ENCODE measurements around the gene TMEM200B. TPM values are rescaled to one million over a fixed set of nuclear protein-coding genes. Genes with fewer than 3 reads are reported as not detected.
"Not testable (repeated sequence)": the region's sequence is repeated elsewhere in the genome, so short reads cannot be mapped to it uniquely, and the experiment has no call there.

Gene TMEM200B
- polyA plus RNA-seq, 1 experiment: 10.5 TPM

DNA sequence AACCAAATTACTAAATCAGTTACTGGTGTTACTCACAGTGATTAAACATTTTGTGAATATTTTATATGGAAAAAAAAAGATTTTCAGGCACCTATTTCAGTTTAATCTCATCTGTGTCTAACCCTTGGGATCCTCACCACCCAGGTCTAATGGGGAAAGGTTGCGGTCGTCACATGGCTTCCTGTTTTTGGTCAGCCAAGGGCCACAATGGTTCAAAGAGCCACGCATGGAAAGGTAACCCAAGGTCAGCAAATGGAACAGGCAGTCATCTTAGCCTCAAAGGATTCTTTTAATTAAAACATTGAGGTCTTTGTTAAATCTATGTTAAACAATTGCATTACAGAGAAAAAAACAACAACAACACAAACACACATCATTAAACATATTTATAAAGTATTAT, 36.1 kb upstream of the TMEM200B start:
- H3K27me3 ChIP-seq (ENCODE audit: control insufficient read depth, insufficient read depth, low read length): no peaks in the 10 kb centered on the region
- no peak overlapping the region for H3K4me3 ChIP-seq (ENCODE audit: low read depth, low read length)
- ChIA-PET CTCF (interaction anchor here (0.6 to 1.3 kb wide), 3 partner anchors 35 to 43 kb away, joined by 4 to 7 read pairs (median 4); no protein-coding TSS in a partner anchor), POLR2A (no interaction called here)
- DNase-seq (ENCODE audit: low read depth, low spot score): no peak
- no peaks in the 10 kb centered on the region for H3K9me3 ChIP-seq (ENCODE audit: control insufficient read depth, insufficient read depth, low read length)
- TF ChIP-seq, protein P1, sequence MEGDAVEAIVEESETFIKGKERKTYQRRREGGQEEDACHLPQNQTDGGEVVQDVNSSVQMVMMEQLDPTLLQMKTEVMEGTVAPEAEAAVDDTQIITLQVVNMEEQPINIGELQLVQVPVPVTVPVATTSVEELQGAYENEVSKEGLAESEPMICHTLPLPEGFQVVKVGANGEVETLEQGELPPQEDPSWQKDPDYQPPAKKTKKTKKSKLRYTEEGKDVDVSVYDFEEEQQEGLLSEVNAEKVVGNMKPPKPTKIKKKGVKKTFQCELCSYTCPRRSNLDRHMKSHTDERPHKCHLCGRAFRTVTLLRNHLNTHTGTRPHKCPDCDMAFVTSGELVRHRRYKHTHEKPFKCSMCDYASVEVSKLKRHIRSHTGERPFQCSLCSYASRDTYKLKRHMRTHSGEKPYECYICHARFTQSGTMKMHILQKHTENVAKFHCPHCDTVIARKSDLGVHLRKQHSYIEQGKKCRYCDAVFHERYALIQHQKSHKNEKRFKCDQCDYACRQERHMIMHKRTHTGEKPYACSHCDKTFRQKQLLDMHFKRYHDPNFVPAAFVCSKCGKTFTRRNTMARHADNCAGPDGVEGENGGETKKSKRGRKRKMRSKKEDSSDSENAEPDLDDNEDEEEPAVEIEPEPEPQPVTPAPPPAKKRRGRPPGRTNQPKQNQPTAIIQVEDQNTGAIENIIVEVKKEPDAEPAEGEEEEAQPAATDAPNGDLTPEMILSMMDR (IDR thresholded peaks at IDR 0.05; ENCODE audit: low read depth, low read length): no peak
- no peak overlapping the region for H3K27ac ChIP-seq (ENCODE audit: low read depth, low read length)

DNA sequence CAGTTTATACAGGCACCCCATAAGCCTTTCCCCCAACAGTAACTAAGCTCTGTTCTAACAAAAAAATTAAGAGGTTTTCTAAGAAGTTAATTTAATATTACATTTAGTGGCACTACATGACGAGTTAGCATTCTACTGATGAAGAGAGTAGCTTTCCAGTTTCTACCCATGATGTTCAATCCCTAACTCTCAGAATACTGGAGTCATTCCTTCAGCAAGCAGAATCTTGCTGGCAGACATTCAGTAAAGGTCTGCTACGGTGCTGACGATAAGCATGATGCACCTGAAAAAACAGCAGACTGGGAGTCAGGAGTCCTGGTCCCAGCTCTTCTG, 33.5 kb upstream of the TMEM200B start:
- DNase-seq (ENCODE audit: low read depth, low spot score): no peak
- POLR2A ChIA-PET: no interaction called here
- Histone ChIP-seq H3K4me3 (ENCODE audit: low read depth, low read length) (no peak overlapping the region), H3K27ac (ENCODE audit: low read depth, low read length) (no peak overlapping the region), H3K9me3 (ENCODE audit: control insufficient read depth, insufficient read depth, low read length) (no peaks in the 10 kb centered on the region), H3K27me3 (ENCODE audit: control insufficient read depth, insufficient read depth, low read length) (no peaks in the 10 kb centered on the region)
- CTCF ChIA-PET: interaction anchor here (1.5 kb wide), 1 partner anchor 45 kb away, joined by 5 read pairs; no protein-coding TSS in a partner anchor
- TF ChIP-seq, protein P1 (IDR thresholded peaks at IDR 0.05; ENCODE audit: low read depth, low read length): no peak

DNA sequence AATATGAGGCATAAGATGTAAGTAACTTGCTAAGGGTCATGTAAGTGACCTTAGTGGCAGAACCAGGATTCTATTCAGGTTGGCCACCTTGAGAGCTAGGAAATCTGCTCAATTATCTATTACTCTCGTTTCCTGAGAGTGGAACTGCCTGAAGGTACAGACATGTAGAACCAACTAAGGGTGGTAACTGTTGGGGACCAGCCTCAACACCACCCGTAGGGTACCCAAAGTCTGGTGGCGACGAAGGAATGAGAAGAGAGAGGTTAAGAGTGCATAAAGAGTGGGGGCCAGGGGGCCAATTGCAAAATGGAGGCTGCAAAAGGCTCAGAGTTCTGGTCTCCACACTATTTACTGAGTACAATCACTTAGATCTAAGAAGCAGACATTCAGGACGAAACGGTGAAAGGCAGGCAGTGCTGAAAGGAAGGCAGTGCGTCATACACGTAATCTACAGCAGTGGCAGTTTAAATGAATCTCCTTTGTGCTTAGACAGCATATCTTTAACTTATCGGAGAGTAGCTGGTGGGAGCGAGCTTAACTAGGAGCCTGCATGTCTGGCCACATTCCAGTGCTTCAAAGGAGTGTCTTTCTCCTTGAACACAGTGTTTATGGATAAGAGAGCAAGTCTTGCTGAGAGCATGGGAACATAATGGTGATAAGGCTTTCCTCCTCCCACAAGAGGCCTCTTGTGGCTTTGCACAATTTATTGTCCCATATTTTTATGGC, 33.0 kb upstream of the TMEM200B start:
- Histone ChIP-seq H3K27me3 (ENCODE audit: control insufficient read depth, insufficient read depth, low read length) (no peaks in the 10 kb centered on the region), H3K4me3 (ENCODE audit: low read depth, low read length) (no peak overlapping the region), H3K27ac (ENCODE audit: low read depth, low read length) (no peak overlapping the region), H3K9me3 (ENCODE audit: control insufficient read depth, insufficient read depth, low read length) (no peaks in the 10 kb centered on the region)
- CTCF ChIA-PET: interaction anchor here (1.2 to 1.5 kb wide), 2 partner anchors 26 to 46 kb away, joined by 3 to 5 read pairs; no protein-coding TSS in a partner anchor
- POLR2A ChIA-PET: interaction anchor here (0.6 to 0.8 kb wide), 4 partner anchors 21 to 279 kb away, joined by 3 to 5 read pairs (median 4); no protein-coding TSS in a partner anchor
- TF ChIP-seq, protein P1 (IDR thresholded peaks at IDR 0.05; ENCODE audit: low read depth, low read length): no peak
- DNase-seq (ENCODE audit: low read depth, low spot score): no peak

DNA sequence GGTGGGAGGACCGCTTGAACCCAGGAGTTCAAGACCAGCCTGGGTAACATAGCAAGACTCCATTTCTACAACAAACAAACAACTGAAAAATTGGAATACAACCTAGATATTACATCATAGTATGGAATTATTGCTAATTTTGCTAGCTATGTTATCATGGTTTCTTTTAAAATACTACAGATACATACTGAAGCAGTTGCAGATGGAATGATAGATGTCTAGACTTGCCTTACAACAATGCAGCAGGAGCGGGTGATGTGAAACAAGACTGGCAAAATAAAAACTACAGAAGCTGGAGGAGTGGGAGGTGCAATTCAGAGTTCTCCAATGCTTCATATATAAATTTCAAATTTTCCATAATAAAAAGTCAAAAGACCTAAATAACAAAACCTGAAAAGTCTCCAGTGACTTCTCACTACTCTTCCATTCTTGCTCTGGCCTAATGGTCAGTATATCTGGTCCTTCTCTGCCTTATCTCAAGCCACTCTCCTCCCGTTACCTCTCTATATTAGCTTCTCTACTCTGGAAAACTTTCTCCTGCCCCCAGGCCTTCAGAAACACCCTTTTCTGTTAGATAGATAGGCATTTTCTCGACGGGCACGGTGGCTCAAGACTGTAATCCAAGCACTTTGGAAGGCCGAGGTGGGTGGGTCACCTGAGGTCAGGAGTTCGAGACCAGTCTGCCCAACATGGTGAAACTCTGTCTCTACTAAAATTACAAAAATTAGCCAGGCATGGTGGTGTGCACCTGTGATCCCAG, 28.5 kb upstream of the TMEM200B start:
- CTCF ChIA-PET: interaction anchor here (0.6 to 1.0 kb wide), 2 partner anchors 15 to 50 kb away, joined by 3 to 5 read pairs; no protein-coding TSS in a partner anchor
- H3K27ac ChIP-seq (ENCODE audit: low read depth, low read length): no peak overlapping the region
- TF ChIP-seq, protein P1 (IDR thresholded peaks at IDR 0.05; ENCODE audit: low read depth, low read length): no peak
- no peak for DNase-seq (ENCODE audit: low read depth, low spot score)
- no peak overlapping the region for H3K4me3 ChIP-seq (ENCODE audit: low read depth, low read length)
- no peaks in the 10 kb centered on the region for H3K27me3 ChIP-seq (ENCODE audit: control insufficient read depth, insufficient read depth, low read length)
- POLR2A ChIA-PET: no interaction called here
- H3K9me3 ChIP-seq (ENCODE audit: control insufficient read depth, insufficient read depth, low read length): peaks cover 7% of the 10 kb centered on the region; the same call in 1 of the 2 replicates

DNA sequence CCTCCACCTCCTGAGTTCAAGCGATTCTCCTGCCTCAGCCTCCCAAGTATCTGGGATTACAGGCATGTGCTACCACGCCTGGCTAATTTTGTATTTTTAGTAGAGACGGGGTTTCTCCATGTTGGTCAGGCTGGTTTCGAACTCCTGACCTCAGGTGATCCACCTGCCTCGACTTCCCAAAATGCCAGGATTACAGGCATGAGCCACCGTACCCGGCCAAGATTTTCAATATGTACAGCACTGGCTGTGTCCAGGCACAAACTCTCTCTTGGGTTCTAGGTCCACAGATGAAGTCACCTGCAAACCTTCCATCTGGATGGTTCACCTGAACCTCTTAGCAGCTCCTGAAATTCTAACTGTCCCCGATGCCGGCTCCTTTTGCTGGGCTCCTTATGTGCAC, 26.6 kb upstream of the TMEM200B start:
- H3K27ac ChIP-seq (ENCODE audit: low read depth, low read length); DNase-seq (ENCODE audit: low read depth, low spot score); H3K27me3 ChIP-seq (ENCODE audit: control insufficient read depth, insufficient read depth, low read length); H3K4me3 ChIP-seq (ENCODE audit: low read depth, low read length); POLR2A ChIA-PET; H3K9me3 ChIP-seq (ENCODE audit: control insufficient read depth, insufficient read depth, low read length): not testable (repeated sequence)
- CTCF ChIA-PET: interaction anchor here (0.5 to 1.2 kb wide), 2 partner anchors 26 to 268 kb away, joined by 3 to 5 read pairs; no protein-coding TSS in a partner anchor
